Measurements from ENCODE around the gene PBX2.

GRCh38 chr6:32210191-32210601 is 20.2 kb upstream of the PBX2 start:
- TF ChIP-seq, protein P1, sequence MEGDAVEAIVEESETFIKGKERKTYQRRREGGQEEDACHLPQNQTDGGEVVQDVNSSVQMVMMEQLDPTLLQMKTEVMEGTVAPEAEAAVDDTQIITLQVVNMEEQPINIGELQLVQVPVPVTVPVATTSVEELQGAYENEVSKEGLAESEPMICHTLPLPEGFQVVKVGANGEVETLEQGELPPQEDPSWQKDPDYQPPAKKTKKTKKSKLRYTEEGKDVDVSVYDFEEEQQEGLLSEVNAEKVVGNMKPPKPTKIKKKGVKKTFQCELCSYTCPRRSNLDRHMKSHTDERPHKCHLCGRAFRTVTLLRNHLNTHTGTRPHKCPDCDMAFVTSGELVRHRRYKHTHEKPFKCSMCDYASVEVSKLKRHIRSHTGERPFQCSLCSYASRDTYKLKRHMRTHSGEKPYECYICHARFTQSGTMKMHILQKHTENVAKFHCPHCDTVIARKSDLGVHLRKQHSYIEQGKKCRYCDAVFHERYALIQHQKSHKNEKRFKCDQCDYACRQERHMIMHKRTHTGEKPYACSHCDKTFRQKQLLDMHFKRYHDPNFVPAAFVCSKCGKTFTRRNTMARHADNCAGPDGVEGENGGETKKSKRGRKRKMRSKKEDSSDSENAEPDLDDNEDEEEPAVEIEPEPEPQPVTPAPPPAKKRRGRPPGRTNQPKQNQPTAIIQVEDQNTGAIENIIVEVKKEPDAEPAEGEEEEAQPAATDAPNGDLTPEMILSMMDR (IDR thresholded peaks at IDR 0.05) = no peak
- no peak for TF ChIP-seq POLR2A (IDR thresholded peaks at IDR 0.05)

Measured in tibial nerve (tissue), 3 donors.